Measurements from ENCODE around the gene NINJ2. TPM values are rescaled to one million over a fixed set of nuclear protein-coding genes. Genes with fewer than 3 reads are reported as not detected.

The NINJ2 gene
- total RNA-seq, 2 donors from 2014 or later, result 0.78 to 5.6 TPM

GRCh38 chr12:581746-582145 is 81.5 kb downstream of the NINJ2 start:
- H3K4me1 ChIP-seq, result peaks cover 11% of the 10 kb centered on the region
- H3K9me3 ChIP-seq, result no peaks in the 10 kb centered on the region
- 69 to 79% methylated on average over 8 to 9 of the region's 9 CpGs for WGBS, 2 donors
- no peak overlapping the region for H3K4me3 ChIP-seq
- H3K27me3 ChIP-seq, result no peaks in the 10 kb centered on the region
- TF ChIP-seq CTCF (IDR thresholded peaks at IDR 0.05), result no peak
- H3K27ac ChIP-seq, result no peak overlapping the region
- DNase-seq (no peak), ATAC-seq (no peak)
- intact Hi-C loops (cut with DNase I), result loop anchor here (10.0 kb wide), 1 partner anchor 163 kb away; no protein-coding TSS in a partner anchor
- no peaks in the 10 kb centered on the region for H3K36me3 ChIP-seq (replicated peaks in 1 of 2; ENCODE audit: insufficient read depth in 1 of 2, low read depth in 2 of 2)

GRCh38 chr12:581321-581720 is 81.9 kb downstream of the NINJ2 start:
- no peak overlapping the region for H3K27ac ChIP-seq
- no peaks in the 10 kb centered on the region for H3K36me3 ChIP-seq (replicated peaks in 1 of 2; ENCODE audit: insufficient read depth in 1 of 2, low read depth in 2 of 2)
- H3K27me3 ChIP-seq, result no peaks in the 10 kb centered on the region
- no peak for TF ChIP-seq POLR2A (IDR thresholded peaks at IDR 0.05)
- TF ChIP-seq CTCF (IDR thresholded peaks at IDR 0.05), result no peak
- peaks cover 15% of the 10 kb centered on the region for H3K4me1 ChIP-seq
- H3K4me3 ChIP-seq, result no peak overlapping the region
- DNase-seq, result no peak
- no peak for ATAC-seq
- WGBS, 2 donors, result 96 to 100% methylated on average over 3 to 5 of the region's 5 CpGs
- intact Hi-C loops (cut with DNase I), result loop anchor here (10.0 kb wide), 1 partner anchor 163 kb away; no protein-coding TSS in a partner anchor
- no peaks in the 10 kb centered on the region for H3K9me3 ChIP-seq

- WGBS, 2 donors, result 85 to 95% methylated on average over 3 to 4 of the region's 4 CpGs
- H3K36me3 ChIP-seq (replicated peaks in 1 of 2; ENCODE audit: insufficient read depth in 1 of 2, low read depth in 2 of 2), result no peaks in the 10 kb centered on the region
- no peak overlapping the region for H3K4me3 ChIP-seq
- H3K9me3 ChIP-seq, result no peaks in the 10 kb centered on the region
- H3K27ac ChIP-seq, result no peak overlapping the region
- intact Hi-C loops (cut with DNase I), result loop anchor here (10.0 kb wide), 1 partner anchor 164 kb away; no protein-coding TSS in a partner anchor
- ATAC-seq, result no peak
- peaks cover 20% of the 10 kb centered on the region for H3K4me1 ChIP-seq
- no peak for TF ChIP-seq CTCF (IDR thresholded peaks at IDR 0.05)
- no peak for TF ChIP-seq POLR2A (IDR thresholded peaks at IDR 0.05)
- no peak for DNase-seq
- H3K27me3 ChIP-seq, result no peaks in the 10 kb centered on the region
These were observed 82.4 kb downstream of the NINJ2 start for GRCh38 chr12:580813-581212.

- 68 to 76% methylated on average over 9 of the region's 9 CpGs for WGBS, 2 donors
- Histone ChIP-seq H3K4me1 (peaks cover 22% of the 10 kb centered on the region), H3K27me3 (no peaks in the 10 kb centered on the region), H3K9me3 (no peaks in the 10 kb centered on the region), H3K36me3 (replicated peaks in 1 of 2; ENCODE audit: insufficient read depth in 1 of 2, low read depth in 2 of 2) (no peaks in the 10 kb centered on the region), H3K27ac (no peak overlapping the region), H3K4me3 (no peak overlapping the region)
- intact Hi-C loops (cut with DNase I), result loop anchor here (10.0 kb wide), 1 partner anchor 165 kb away; no protein-coding TSS in a partner anchor
- TF ChIP-seq CTCF (IDR thresholded peaks at IDR 0.05) (no peak), POLR2A (IDR thresholded peaks at IDR 0.05) (no peak)
- ATAC-seq (no peak), DNase-seq (no peak)
These were observed 83.7 kb downstream of the NINJ2 start for GRCh38 chr12:579420-580110.

Measured in body of pancreas (tissue), 4 donors.